Fibroblast of villous mesenchyme (primary cell): ENCODE data around the gene FCGR3A. TPM values are rescaled to one million over a fixed set of nuclear protein-coding genes. Genes with fewer than 3 reads are reported as not detected.
"Not testable (repeated sequence)": the region's sequence is repeated elsewhere in the genome, so short reads cannot be mapped to it uniquely, and the experiment has no call there.

ENCODE experiments used
- DNase-seq: peaks from one replicate; pipeline ENCODE4 v3.0.0-alpha.2; 2010; ENCODE audit warnings: low read depth
- H3K4me3 ChIP-seq: 2 replicates; pipeline ENCODE4 v1.5.1; 2011; ENCODE audit warnings: low read depth, mild to moderate bottlenecking, low read length
- total RNA-seq: library from RNA; depleted of rRNA; stranded (reverse); fragments of >200 nt; gene quantifications from 2 replicates; pipeline ENCODE4 v1.2.3, GENCODE V29; 2012

The FCGR3A gene
- total RNA-seq, 1 donor = not detected

DNA sequence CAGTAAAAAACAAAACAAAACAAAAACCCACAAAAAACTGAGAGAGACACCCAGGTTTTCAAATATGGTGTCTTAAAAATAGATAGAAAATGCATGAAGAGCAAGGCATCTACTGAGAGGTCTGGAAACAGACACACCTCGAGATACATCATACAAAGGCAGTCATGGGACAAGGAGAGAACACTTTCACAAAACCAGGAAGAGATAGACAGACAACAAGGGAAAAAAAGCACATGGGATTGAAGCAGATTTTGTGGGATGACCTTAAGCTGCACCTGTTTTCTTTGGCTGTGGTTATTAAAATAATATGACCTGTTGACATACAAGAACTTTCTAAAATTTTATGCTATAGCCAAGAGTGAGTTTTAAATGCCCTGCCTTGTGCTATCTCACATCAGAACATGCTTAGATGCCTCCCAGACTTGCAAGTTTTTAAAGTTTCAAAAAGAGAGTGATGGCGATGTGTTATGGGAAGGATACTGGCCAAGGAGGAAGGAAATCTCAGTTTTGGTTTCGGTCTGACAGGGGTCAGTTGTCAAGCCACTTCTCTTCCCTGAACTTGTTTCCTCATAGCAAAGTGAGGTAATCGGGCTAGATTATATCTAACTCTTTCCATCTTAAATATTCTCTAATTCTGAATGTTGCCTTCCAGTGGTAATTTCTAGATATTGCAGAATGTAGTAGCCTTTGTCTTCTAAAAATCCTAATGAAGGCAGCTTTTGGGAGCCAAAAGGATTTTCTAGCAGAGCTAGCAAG is 11.5 kb upstream of the FCGR3A start:
- peak; percentile 8 for DNase-seq
- H3K4me3 ChIP-seq = not testable (repeated sequence)

DNA sequence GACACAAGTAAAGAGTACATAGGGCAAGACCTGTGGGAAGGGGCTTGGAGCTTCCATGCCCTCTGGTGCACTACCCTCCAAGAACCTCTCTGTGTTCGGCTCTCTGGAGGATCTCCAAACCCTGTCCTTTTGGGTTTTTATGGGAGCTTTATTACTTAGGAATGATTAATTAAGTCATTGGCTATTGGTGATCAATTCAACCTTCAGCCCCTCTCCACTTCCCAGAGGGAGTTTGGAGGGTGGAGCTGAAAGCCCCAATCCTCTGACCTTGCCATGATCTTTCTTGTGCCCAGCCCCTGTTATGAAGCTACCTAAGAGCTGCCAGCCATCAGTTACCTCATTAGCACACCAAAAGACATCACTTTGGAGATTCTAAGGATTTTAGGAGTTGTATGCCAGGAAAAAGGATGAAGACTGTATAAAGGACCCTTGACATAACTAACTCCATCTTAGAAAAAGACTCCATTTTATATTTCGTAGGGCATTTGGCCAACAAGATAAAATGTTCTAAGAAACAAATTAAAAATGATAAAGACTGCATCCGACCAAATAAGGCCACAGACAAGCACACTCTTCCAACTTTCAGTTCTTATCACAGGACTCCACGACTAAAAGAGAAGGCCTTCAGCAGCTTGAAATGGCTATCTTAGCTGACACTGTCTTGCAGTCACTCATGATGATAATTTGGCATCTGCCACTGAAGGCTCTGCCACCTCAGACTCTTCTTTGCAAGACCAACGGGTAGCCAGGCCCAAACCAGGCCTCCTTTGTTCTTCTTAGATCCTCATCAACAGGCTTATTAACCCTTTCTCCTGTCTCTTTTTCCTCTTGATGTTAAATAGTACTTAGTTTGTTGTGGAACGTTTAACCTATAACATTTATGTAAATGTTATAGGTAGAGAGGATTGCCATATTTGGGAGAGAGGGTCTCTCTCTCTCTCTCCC is 8.2 kb upstream of the FCGR3A start:
- not testable (repeated sequence) for H3K4me3 ChIP-seq, DNase-seq

DNA sequence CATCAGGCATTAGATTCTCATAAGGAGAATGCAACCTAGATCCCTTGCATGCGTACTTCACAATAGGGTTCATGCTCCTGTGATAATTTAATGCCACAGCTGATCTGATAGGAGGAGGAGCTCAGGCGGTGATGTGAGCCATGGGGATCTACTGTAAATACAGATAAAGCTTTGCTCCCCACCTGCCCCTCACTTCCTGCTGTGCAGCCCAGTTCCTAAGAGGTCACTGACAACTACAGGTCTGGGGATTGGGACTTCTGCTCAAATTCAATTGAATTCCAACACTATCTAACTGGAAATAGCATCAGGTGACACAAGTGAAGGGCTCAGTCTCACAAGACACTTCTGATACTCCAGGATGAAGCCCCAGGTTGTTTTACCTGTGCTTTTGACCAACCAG is 7.4 kb upstream of the FCGR3A start:
- DNase-seq, H3K4me3 ChIP-seq: not testable (repeated sequence)

DNA sequence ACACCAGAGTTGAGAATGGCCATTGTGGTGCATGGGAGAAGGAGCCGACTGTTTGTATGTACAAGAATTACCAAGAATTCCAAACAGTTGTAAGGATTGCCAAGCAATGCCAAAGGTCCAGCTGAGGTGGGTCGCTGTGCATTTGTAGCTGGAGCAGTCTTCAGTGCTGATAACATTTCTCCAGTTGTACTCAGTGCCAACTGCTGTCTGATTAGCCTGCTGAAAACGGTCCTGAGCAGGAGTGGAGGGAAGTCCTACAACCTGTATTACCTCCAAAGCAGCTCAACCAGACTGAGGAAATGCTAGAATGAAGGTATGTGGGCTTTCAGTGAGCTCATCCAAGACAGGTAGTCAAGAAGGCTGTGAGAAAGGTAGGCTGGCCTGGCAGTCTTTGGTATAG is 6.5 kb upstream of the FCGR3A start:
- DNase-seq, H3K4me3 ChIP-seq: not testable (repeated sequence)

DNA sequence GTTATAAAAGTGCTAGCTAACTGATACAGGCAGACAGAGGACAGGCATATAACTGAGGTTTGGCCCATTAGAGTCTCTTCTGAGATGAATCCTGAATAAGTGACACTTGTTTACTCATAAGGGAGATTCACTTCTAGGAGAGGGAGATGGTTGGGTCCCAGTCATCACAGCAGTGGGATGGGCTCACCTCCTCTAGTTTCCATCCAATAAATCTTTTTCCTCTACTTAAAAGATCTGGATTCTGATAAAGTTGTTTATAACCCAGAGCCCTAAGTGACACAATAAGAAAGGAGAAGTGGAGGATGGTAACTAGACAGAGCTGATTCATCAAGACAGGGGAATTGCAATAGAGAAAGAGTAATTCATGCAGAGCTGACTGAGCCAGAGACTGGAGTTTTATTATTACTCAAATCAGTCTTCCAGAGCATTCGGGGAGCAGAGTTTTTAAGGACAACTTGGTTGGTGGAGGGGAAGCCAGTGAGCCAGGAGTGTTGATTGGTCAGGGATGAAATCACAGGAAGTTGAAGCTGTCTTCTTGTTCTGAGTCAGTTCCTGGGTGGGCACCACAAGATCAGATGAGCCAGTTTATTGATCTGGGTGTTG is 5.3 kb upstream of the FCGR3A start:
- not testable (repeated sequence) for DNase-seq, H3K4me3 ChIP-seq

DNA sequence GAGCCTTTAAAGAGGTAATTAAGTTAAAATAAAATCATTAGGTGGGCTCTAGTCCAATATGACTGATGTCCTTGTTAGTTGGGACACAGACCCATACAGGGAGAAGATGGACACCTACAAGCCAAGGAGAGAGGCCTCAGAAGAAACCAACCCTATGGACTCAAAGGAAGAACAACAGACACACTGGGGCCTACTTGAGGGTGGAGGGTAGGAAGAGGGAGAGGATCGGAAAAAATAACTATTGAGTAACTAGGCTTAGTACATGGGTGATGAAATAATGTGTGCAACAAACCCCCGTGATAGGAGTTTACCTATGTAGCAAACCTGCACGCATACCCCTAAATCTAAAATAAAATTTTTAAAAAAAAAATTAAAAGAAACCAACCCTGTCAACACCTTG is 4.7 kb upstream of the FCGR3A start:
- not testable (repeated sequence) for H3K4me3 ChIP-seq, DNase-seq

DNA sequence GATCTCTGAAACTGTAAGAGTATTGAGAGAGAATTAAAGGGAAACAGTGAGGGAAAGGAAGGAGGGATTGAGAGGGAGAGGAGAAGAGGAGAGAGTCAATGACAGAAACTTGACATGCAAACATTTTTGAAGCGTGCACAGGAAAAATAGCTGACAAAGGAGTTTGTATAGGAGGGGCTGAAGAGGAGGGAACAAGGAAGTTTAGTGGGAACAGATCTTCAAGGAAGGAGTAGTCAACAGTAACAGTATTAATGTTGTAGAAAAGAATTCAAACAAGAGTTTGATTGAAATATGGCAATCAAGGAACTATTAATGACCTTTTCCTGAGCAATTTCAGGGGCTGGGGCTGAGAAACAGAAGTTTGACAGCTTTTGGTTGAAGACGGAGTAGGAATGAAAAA is 4.0 kb upstream of the FCGR3A start:
- DNase-seq, H3K4me3 ChIP-seq: not testable (repeated sequence)

DNA sequence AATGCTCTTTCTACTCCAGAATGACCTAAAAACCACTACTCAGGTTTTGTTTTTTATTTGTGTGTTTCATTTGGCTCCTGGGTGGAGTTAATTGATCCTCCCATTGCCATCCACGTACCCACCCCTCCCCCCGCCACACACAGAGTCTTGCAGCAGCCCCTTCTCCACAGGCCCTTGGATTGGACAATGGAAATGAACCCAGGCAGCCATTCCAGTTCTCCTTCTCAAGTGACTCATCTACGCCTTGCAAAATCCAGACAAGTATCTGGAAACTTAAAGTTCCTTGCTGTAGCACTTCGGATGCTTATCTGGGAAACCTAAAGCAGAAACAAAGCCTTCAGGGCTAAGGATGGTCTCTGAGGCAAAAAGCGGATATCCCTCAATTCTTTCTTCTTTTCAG is 1.3 kb upstream of the FCGR3A start:
- DNase-seq, H3K4me3 ChIP-seq: not testable (repeated sequence)

DNA sequence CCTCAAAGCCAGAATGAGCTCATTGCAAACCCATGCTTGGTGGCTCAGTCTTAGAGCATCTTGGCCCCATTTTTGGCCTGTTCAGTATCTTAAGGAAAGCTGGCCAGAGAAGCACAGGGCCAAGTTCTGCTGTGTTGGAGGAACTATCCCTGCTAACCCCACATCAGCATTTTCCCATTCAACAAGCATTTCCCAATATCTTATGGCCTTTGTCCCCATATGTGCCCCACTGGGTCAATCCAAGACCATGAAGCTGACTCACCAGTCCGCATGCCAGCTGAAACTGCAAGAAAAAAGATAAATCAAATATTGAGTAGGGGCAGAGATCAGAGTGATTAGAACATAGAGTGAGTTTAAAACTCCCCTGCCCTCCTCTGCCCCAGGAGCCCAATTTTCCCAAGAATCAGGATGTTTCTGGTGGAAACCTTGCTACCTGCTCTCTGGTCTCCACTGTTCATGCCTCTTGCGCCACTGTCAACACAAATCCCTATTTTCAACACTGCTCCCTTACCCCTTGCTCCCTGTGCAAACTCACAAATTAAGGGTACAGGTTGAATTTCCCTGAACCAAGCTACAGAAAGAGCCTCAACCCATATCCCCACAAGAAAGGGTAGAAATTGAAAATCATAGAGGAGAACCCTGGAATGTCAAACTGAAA is 740 bp downstream of the FCGR3A start:
- DNase-seq, H3K4me3 ChIP-seq: not testable (repeated sequence)

DNA sequence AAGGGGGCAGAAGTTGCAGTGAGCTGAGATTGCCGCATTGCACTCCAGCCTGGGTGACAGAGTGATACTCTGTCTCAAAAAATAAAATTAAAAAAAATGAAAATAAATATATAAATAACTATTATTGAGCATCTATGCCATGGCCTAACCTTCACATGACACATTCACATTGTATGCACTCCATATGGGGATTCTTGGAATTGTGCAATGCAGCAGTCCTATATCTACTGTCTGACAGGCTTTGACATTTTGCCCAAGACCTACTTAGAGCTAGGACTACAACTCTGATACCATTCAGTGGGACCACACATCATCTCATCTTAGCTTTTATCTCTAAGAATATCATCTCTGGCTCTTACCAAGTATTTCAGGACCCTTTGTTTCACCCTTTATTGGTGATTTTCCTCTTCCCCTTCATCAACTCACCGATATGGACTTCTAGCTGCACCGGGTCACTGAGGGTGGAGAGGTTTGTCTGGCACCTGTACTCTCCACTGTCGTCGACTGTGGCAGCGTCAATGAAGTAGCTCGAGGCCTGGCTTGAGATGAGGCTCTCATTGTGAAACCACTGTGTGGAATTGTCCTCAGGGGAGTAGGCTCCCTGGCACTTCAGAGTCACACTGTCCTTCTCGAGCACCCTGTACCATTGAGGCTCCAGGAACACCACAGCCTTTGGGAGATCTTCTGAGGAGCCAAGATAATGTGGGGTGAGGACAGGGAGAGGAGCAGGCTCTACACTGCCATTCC is 1.4 kb downstream of the FCGR3A start:
- H3K4me3 ChIP-seq, DNase-seq: not testable (repeated sequence)

DNA sequence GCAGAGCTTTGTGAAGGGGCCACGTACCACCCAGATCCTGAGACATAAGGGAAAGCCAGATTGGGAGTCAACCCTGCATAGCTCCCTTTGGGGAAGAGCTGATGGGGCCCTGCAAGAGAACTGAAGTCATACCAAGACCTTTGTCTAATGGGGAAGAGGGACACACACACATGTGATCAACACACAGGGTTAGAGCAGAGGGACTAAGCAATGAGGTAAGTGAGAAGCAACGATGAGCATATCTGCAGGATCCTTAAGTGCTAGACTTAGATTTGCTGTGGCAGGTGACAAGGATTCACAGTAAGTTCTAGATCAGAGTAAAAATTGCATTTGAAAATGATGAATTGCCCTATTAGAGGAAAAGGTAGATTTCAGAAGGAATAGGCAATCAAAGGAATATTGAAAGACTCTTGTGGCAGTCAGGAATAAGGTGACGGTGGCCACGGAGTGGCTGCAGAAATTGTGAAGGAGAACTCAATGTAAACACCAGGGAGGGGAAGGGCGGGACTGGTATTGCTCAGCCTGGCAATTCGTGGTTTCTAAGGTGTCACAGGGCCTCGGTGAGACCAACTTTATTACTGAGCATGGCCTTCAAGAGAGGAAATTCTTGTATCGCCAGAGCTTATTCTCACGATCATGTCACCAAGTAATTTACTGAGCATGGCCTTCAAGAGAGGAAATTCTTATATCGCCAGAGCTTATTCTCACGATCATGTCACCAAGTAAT is 4.5 kb downstream of the FCGR3A start:
- not testable (repeated sequence) for H3K4me3 ChIP-seq, DNase-seq

DNA sequence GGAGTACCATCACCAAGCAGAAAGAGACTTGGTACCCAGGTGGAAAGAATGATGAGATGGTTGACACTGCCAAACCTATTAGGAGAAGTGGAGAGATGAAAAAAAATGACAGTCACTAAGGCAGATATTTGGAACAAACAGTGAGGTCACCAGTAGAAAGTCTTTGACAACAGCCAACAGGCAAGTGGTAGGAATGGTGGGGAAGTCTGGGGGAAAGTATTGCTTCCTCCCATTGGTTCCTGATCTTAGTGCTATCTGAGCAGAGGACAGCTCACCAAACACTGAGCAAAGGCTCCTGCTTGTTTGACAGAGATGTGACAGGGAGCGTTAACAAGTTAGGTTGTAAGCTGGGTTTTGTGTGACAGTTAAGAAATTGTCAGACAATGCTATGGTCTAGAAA is 6.5 kb downstream of the FCGR3A start:
- not testable (repeated sequence) for DNase-seq, H3K4me3 ChIP-seq

DNA sequence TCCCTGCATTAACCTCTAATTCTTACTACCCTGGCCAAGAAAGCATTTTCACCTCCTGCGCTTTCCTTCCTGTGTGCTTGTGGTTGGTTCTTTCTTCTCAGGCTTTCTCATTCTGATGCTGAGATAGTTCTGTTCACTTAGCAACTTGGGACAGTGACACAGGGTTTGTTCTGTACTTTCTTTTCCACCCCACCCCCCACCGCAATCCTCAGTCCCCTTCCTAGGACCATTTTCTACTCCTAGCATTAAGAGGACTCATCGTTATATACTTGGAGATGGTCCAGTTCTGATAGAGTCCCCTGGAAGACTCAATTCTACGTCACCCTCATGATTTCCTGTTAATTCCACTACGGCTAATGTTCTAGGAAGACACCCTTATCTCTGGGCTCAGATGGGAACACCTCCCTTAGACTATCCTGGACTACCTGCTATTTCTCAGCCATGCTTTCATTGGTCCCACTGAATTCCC is 7.5 kb downstream of the FCGR3A start:
- H3K4me3 ChIP-seq, DNase-seq: not testable (repeated sequence)

DNA sequence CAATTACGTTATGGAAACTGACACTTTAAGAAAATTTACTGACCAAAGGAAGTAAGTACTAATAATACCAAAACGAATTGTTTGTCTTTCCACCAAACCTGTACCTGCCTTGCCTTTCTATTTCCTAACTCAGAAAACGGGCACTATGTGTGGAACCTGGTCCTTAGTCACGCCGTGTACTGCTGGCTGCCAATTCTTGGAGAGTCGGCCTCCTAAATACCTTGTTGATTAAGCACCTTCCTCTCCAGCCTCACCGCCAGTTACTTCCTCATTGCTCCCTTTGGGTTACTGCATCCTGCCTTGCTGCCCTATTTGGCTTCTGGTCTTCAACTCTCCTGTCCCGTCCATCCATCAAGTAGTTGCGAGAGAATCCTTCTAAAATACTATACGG is 9.1 kb downstream of the FCGR3A start:
- H3K4me3 ChIP-seq = peak overlapping the region; percentile 53
- DNase-seq = not testable (repeated sequence)

DNA sequence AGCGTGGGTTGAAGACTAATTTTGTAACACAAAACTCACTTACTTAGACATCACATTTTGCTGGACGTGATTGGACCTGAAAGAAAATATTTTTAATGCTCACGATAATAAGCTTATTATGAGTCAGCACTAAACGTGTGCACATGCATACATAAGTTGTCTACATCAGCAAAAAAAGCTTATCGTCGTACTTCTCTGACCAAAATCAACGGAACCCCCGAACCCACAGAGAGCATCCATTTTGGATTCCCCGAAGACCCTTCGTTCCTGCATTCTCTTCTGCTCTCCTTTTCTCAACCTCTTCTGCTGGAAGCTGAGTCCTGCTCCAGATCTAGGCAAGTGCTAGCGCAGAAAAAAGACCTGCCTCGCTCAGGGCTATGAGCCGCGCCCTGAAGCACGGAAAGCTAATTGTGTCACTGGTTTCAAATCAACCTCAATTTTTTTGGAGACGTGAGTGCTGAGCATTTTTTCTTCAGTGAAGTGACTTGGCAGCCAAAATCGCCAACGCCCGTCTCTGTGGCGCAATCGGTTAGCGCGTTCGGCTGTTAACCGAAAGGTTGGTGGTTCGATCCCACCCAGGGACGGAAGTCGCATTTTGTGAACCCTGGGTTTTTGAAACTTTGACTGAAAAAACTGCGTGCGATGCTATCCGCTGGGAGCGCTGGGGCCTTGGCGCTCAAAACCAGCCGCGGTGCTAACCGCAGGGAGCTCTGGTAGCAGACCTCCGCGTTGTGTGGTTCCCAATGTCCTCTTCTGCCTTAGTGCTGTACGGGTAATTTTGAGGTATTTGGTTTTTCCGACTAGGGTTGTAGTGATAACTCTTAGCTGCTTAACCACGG is 9.7 kb downstream of the FCGR3A start:
- DNase-seq = peak; percentile 75
- H3K4me3 ChIP-seq = peak overlapping the region; percentile 53

DNA sequence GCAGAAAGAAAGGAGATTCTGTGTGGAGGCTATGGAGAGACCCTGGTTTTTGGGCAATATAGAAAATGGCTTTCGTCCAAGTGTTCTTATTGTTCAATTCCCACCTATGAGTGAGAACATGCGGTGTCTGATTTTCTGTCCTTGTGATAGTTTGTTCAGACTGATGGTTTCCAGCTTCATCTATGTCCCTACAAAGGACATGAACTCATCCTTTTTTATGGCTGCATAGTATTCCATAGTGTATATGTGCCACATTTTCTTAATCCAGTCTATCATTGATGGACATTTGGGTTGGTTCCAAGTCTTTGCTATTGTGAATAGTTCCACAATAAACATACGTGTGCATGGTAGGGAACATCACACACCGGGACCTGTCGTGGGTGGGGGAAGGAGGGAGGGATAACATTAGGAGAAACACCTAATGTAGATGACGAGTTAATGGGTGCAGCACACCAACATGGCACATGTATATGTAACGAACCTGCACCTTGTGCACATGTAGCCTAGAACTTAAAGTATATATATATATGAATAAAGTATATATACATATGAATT is 10.6 kb downstream of the FCGR3A start:
- H3K4me3 ChIP-seq, DNase-seq: not testable (repeated sequence)
